SH-SY5Y (cell line): ENCODE results near the gene TACR1.

Source experiments
- GATA2 ChIP-seq: IDR thresholded peaks from 2 replicates; pipeline ENCODE4 v1.6.1; 2011; ENCODE audit warnings: mild to moderate bottlenecking, low read depth, low read length
- GATA3 ChIP-seq: IDR thresholded peaks from 2 replicates; pipeline ENCODE4 v1.6.1; 2011; ENCODE audit warnings: low read depth, mild to moderate bottlenecking, low read length, moderate library complexity

- TF ChIP-seq GATA2: no peak
- TF ChIP-seq GATA3: no peak
Measured at GRCh38 chr2:75182606-75183005, 16.7 kb downstream of the TACR1 start.
